Thoracic aorta (tissue), 2 donors: ENCODE measurements around the gene FOCAD. TPM values are rescaled to one million over a fixed set of nuclear protein-coding genes. Genes with fewer than 3 reads are reported as not detected.
"Not testable (repeated sequence)": the region's sequence is repeated elsewhere in the genome, so short reads cannot be mapped to it uniquely, and the experiment has no call there.

Source experiments
- ATAC-seq: fragments of 150-250 bp; one replicate; pipeline ENCODE4 v1.8.0; 2017; ENCODE audit warnings: low read depth; ENCODE audit not compliant: insufficient number of reproducible peaks, low FRiP score
- DNase-seq: peaks from one replicate; pipeline ENCODE4 v3.0.0-alpha.2; 2020; ENCODE audit warnings: low spot score
- H3K27ac ChIP-seq, 2 donors: fragments of 200-600 bp; sonication (generic); 1 replicate in 1 of 2; 2 replicates in 1 of 2; pipeline ENCODE4 v1.5.1; 2016; ENCODE audit warnings: mild to moderate bottlenecking in 2 of 2, moderate library complexity in 2 of 2
- H3K27me3 ChIP-seq: fragments of 200-600 bp; sonication (generic); replicated peaks from 2 replicates; pipeline ENCODE4 v1.6.0; 2016; ENCODE audit warnings: mild to moderate bottlenecking; ENCODE audit not compliant: insufficient read depth
- H3K36me3 ChIP-seq: fragments of 200-600 bp; sonication (generic); one replicate; pipeline ENCODE4 v1.5.1; 2016
- H3K4me1 ChIP-seq, 2 donors: fragments of 200-600 bp; sonication (generic); 1 replicate in 1 of 2; 2 replicates in 1 of 2; pipeline versions ENCODE4 v1.5.1 to v1.6.0; 2016; ENCODE audit warnings: low read depth in 2 of 2, mild to moderate bottlenecking in 1 of 2; ENCODE audit not compliant: control insufficient read depth in 1 of 2
- H3K4me3 ChIP-seq: fragments of 200-600 bp; sonication (generic); 2 replicates; pipeline ENCODE4 v1.5.1; 2016; ENCODE audit warnings: mild to moderate bottlenecking
- H3K9me3 ChIP-seq: fragments of 200-600 bp; sonication (generic); 2 replicates; pipeline ENCODE4 v1.5.1; 2016
- total RNA-seq, 2 donors: library from RNA; depleted of rRNA; stranded (reverse); fragments of >200 nt; gene quantifications; one replicate each; pipeline versions ENCODE4 v1.1.0 to v1.2.3, GENCODE V29; 2016
- TF ChIP-seq, protein P1 (sequence below): fragments of 200-600 bp; sonication (generic); IDR thresholded peaks from one replicate; pipeline ENCODE4 v1.5.1; 2019; ENCODE audit warnings: antibody characterized with exemption

FOCAD gene
- total RNA-seq, 2 donors from 2014 or later = 33.1 to 45.9 TPM

DNA sequence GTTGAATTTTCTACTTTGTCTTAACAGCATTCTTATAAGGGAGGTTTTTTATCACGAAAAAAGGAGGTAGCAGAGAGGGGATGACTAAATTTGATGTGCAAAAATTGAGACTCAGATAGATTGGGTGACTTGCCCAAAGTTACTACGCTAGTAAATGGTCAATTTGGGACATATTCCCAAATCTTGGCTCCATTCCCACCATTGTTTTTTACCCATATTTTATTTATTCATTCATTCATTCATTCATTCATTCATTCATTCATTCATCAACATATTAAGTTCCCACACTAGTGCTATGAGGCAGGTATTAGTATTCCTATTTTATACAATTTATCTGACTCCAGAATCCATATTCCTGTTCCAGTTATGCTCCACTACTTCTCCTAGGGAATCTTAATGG, 261.8 kb downstream of the FOCAD start:
- no peak for DNase-seq
- TF ChIP-seq, protein P1, sequence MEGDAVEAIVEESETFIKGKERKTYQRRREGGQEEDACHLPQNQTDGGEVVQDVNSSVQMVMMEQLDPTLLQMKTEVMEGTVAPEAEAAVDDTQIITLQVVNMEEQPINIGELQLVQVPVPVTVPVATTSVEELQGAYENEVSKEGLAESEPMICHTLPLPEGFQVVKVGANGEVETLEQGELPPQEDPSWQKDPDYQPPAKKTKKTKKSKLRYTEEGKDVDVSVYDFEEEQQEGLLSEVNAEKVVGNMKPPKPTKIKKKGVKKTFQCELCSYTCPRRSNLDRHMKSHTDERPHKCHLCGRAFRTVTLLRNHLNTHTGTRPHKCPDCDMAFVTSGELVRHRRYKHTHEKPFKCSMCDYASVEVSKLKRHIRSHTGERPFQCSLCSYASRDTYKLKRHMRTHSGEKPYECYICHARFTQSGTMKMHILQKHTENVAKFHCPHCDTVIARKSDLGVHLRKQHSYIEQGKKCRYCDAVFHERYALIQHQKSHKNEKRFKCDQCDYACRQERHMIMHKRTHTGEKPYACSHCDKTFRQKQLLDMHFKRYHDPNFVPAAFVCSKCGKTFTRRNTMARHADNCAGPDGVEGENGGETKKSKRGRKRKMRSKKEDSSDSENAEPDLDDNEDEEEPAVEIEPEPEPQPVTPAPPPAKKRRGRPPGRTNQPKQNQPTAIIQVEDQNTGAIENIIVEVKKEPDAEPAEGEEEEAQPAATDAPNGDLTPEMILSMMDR = no peak
- Histone ChIP-seq H3K4me3 (no peak overlapping the region), H3K36me3 (no peaks in the 10 kb centered on the region), H3K27ac (no peak overlapping the region), H3K4me1 (no peaks in the 10 kb centered on the region), H3K9me3 (no peaks in the 10 kb centered on the region), H3K27me3 (no peaks in the 10 kb centered on the region)
- ATAC-seq = no peak

DNA sequence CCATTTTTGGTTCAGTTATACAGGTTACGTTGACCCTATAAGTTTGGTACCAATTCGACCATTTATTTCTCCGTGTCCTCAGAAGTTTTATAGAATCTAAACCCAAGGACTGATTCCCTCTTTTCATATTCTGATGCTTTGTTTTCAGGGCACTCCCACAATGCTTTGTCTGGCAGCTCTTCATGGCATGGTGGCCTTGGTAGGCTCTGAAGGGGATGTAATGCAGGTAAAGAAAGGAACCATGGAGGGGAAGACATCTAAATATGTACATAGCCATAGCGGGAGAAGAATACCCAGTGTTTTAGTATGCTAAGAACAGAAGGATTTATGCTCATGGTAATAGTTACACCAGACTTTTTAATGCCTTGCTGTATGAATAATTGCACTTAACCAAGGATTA, 264.6 kb downstream of the FOCAD start:
- peaks cover 3 to 11% of the 10 kb centered on the region in 2 donors for H3K4me1 ChIP-seq
- TF ChIP-seq, protein P1 = no peak
- no peaks in the 10 kb centered on the region for H3K36me3 ChIP-seq
- DNase-seq (no peak), ATAC-seq (no peak)
- no peaks in the 10 kb centered on the region for H3K27me3 ChIP-seq
- no peaks in the 10 kb centered on the region for H3K9me3 ChIP-seq
- H3K4me3 ChIP-seq = no peak overlapping the region
- H3K27ac ChIP-seq = no peak overlapping the region

DNA sequence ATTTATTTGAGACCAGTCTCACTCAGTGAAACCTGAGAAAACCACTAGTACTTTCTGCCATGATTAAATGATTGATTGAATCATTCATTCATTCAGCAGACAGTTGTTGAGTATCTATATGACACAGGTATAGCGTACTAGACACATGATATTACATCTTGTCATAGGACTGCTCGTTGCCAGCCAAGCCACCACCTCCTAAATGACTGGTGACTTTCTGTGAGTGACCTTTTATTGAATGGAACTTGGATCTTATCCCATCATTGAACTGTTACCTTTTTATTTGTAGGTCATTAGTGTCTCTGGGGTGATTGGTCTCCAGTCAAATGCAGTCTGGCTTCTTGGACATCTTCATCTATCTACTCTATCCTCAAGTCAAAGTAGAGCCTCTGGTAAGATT, 266.6 kb downstream of the FOCAD start:
- H3K36me3 ChIP-seq = no peaks in the 10 kb centered on the region
- DNase-seq (no peak), ATAC-seq (no peak)
- TF ChIP-seq, protein P1 = no peak
- no peaks in the 10 kb centered on the region for H3K27me3 ChIP-seq
- H3K27ac ChIP-seq = no peak overlapping the region
- H3K9me3 ChIP-seq = no peaks in the 10 kb centered on the region
- H3K4me3 ChIP-seq = no peak overlapping the region
- peaks cover 5 to 22% of the 10 kb centered on the region in 2 donors for H3K4me1 ChIP-seq

DNA sequence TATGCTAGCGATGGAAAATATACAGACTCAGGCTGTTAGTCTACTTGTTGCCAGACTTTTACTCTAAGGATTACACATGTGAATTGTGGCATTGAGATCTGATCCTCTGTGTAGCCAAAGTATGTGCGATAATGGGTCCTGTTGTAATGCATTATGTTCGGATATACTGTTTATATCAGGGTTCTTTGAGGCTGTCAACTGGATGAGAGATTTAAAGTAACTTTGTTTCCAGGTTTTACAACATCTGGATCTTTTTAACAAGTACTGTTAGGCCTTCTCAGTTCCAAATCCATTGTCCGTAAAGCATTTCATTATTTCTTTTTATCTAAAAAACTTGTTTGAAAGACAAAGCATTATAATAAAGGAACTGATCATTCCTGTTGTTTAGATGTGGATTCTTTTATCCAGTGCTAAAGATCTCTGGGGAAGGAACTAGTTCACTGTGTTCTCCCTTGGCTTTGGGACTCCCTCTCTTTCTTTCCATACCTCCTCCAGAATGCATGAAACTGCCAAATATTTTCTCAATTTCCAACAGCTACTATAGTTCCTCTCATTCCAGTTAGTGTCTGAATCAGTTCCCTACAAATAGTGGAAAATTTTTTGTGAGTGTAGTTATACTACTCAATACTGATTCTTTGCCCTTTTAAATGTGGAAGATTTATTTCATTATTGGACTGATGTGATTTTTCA, 278.6 kb downstream of the FOCAD start:
- Histone ChIP-seq H3K9me3 (no peaks in the 10 kb centered on the region), H3K27ac (no peak overlapping the region), H3K4me3 (no peak overlapping the region), H3K36me3 (no peaks in the 10 kb centered on the region), H3K4me1 (peaks cover 0 to 6% of the 10 kb centered on the region in 2 donors), H3K27me3 (no peaks in the 10 kb centered on the region)
- DNase-seq (no peak), ATAC-seq (no peak)
- TF ChIP-seq, protein P1 = no peak

DNA sequence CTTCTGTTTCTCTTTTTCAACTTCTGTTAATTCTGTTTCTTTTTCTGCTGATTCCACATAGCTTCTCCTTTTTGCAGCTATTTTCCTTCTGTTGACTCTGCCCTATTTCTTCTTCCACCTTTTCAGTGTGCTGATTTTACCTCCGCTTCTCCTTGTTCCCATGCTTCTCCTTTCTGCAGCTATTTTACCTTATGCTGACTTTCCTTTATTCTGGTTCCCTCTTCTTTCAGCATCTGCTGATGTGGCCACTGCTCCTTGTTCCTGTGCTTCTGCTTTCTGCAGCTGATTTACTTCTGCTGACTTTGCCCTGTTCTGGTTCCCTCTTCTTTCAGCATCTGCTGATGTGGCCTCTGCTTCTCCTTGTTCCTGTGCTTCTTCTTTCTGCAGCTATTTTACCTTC, 288.6 kb downstream of the FOCAD start:
- Histone ChIP-seq H3K27me3 (no peaks in the 10 kb centered on the region), H3K4me3 (no peak overlapping the region), H3K4me1 (no peaks in the 10 kb centered on the region), H3K9me3 (no peaks in the 10 kb centered on the region), H3K27ac (no peak overlapping the region), H3K36me3 (no peaks in the 10 kb centered on the region)
- DNase-seq (no peak), ATAC-seq (no peak)
- TF ChIP-seq, protein P1 = no peak

DNA sequence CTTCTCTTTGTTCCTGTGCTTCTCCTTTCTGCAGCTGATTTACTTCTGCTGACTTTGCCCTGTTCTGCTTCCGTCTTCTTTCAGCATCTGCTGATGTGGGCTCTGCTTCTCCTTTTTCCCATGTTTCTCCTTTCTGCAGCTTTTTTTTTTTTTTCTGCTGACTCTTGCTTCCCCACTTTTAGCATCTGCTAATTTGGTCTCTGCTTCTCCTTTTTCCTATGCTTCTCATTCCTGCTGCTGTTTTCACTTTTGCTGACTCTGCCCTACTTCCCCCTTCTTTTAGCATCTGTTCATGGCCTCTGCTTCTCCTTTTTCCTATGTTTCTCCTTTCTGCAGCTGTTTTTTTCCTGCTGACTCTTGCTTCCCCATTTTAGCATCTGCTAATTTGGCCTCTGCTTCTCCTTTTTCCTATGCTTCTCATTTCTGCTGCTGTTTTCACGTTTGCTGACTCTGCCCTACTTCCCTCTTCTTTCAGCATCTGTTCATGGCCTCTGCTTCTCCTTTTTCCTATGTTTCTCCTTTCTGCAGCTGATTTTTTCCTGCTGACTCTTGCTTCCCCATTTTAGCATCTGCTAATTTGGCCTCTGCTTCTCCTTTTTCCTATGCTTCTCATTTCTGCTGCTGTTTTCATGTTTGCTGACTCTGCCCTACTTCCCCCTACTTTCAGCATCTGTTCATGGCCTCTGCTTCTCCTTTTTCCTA, 289.3 kb downstream of the FOCAD start:
- H3K4me3 ChIP-seq, DNase-seq, H3K4me1 ChIP-seq, H3K27ac ChIP-seq, H3K27me3 ChIP-seq, H3K9me3 ChIP-seq, H3K36me3 ChIP-seq, ATAC-seq: not testable (repeated sequence)

DNA sequence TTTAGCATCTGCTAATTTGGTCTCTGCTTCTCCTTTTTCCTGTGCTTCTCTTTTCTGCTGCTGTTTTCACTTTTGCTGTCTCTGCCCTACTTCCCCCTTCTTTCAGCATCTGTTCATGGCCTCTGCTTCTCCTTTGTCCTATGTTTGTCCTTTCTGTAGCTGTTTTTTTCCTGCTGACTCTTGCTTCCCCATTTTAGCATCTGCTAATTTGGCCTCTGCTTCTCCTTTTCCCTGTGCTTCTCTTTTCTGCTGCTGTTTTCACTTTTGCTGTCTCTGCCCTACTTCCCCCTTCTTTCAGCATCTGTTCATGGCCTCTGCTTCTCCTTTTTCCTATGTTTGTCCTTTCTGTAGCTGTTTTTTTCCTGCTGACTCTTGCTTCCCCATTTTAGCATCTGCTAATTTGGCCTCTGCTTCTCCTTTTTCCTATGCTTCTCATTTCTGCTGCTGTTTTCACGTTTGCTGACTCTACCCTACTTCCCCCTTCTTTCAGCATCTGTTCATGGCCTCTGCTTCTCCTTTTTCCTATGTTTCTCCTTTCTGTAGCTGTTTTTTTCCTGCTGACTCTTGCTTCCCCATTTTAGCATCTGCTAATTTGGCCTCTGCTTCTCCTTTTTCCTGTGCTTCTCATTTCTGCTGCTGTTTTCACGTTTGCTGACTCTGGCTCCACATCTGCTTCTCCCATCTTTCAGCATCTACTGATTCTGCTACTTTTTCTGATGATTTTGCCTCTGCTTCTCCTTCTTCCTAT, 290.3 kb downstream of the FOCAD start:
- H3K4me1 ChIP-seq, ATAC-seq, H3K36me3 ChIP-seq, H3K27ac ChIP-seq, DNase-seq, H3K27me3 ChIP-seq, H3K9me3 ChIP-seq, H3K4me3 ChIP-seq: not testable (repeated sequence)
